Measurements from ENCODE around the gene C6orf163. TPM values are rescaled to one million over a fixed set of nuclear protein-coding genes. Genes with fewer than 3 reads are reported as not detected.

C6orf163 gene
- total and polyA plus RNA-seq, 2 of the 13 experiments (the other 11 are each of a cell fraction or from before 2014, with no cell fraction given), result 0.62 to 1.8 TPM

DNA sequence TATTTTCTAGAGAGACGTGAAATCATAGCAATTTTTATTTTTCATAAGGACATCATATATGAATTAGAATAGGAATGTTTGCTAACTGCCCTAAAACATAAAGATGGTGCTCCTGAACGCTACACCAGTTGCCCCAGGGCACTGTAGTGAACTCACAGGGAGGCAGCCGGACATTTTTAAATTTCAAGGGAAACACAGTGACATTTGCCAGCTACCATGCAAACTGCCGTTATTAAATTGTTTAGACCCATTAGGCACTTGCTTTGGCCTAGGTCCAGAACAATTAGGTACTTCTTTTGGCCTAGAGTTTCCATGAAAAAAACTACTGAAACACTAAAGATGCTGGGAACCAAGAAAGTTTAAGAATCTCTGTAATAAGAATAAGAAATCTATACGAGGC lies 38.2 kb downstream of the C6orf163 start:
- no peak overlapping the region for H3K27ac ChIP-seq (ENCODE audit: extremely low read length, insufficient read depth, low read length)
- H3K4me1 ChIP-seq (ENCODE audit: insufficient read depth, low read length), result no peaks in the 10 kb centered on the region
- no peaks in the 10 kb centered on the region for H4K20me1 ChIP-seq (ENCODE audit: insufficient read depth, low read length)
- H3K9me3 ChIP-seq (ENCODE audit: low read length), result no peaks in the 10 kb centered on the region
- no peak for TF ChIP-seq ARID2 (CRISPR knock-in tag; IDR thresholded peaks at IDR 0.05; ENCODE audit: borderline replicate concordance)
- TF ChIP-seq TRAFD1 (CRISPR knock-in tag; IDR thresholded peaks at IDR 0.05; ENCODE audit: borderline replicate concordance), result no peak
- no peak for TF ChIP-seq USF2 (IDR thresholded peaks at IDR 0.05; ENCODE audit: low read depth, low read length)
- TF ChIP-seq USF2 (CRISPR knock-in tag; IDR thresholded peaks at IDR 0.05; ENCODE audit: borderline replicate concordance), result no peak
- no peak for TF ChIP-seq ZEB1 (IDR thresholded peaks at IDR 0.05; ENCODE audit: insufficient replicate concordance, low read depth)
- no peak for TF ChIP-seq PPARG (CRISPR knock-in tag; conservative IDR thresholded peaks at IDR 0.05)
- no peak overlapping the region for H2AFZ ChIP-seq (ENCODE audit: low read length)
- no TSS peak for BruUV-seq (replicated peaks)
- no peak for DNase-seq (ENCODE audit: low spot score)
- intact Hi-C loops (cut with micrococcal nuclease; ENCODE audit: unreplicated experiment) (no loop called here), in situ Hi-C loops (cut with HindIII; ENCODE audit: extremely low pct_ligation_motif_present, low pct_unique_long_range_greater_than_20kb) (no loop called here)
- no peaks in the 10 kb centered on the region for H3K36me3 ChIP-seq (replicated peaks in 1 of 2; ENCODE audit: control insufficient read depth in 1 of 2, insufficient read depth in 2 of 2, low read length in 2 of 2)
- no peaks in the 10 kb centered on the region for H3K79me2 ChIP-seq (ENCODE audit: insufficient read depth, low read length)
- no peak for ATAC-seq
- CTCF ChIA-PET (ENCODE audit: low intra/inter-chr PET ratio, low total read pairs), result no interaction called here
- H3K27me3 ChIP-seq (ENCODE audit: control insufficient read depth in 1 of 2, insufficient read depth in 2 of 2, low read length in 2 of 2), result no peaks in the 10 kb centered on the region
- no peak overlapping the region for H3K4me3 ChIP-seq (replicated peaks in 1 of 3; ENCODE audit: insufficient read depth in 1 of 3, low read depth in 2 of 3, low read length in 3 of 3)
- H3K4me2 ChIP-seq (ENCODE audit: low read depth, low read length), result no peak overlapping the region
- H3K9ac ChIP-seq (ENCODE audit: insufficient read depth, low read depth, low read length), result no peak overlapping the region
- POLR2A ChIA-PET, result no interaction called here
- no peak for FAIRE-seq
- 79% methylated on average over 5 of the region's 5 CpGs for WGBS (ENCODE audit: low lambda C conversion rate)
